CD1c-positive myeloid dendritic cell (primary cell): ENCODE results near the gene DNAH2.
"Not testable (repeated sequence)": the region's sequence is repeated elsewhere in the genome, so short reads cannot be mapped to it uniquely, and the experiment has no call there.

ENCODE experiments used
- DNase-seq: peaks from one replicate; pipeline ENCODE4 v3.0.0-alpha.2; 2016; ENCODE audit errors: extremely low spot score

DNAH2 gene

GRCh38 chr17:7775051-7775450 lies 57.5 kb downstream of the DNAH2 start:
- DNase-seq = peak; percentile 31

DNA sequence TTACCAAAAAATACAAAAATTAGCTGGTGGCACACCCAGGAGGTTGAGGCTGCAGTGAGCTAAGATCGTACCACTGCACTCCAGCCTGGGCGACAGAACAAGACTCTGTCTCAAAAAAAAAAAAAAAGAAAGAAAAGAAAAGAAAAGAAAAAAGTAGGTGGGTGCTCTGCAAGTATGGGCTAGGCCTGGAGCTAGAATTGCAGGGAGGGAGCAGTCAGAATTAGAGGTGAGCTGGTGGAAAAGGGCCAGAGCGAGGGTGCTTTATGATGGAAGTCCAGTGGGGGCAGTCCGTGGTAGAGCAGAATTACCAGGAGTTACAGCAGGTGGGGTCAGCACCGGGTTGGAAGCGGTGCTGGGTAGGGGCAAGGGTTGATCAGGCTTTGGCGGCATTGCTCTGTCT lies 59.5 kb downstream of the DNAH2 start:
- DNase-seq = no peak

DNA sequence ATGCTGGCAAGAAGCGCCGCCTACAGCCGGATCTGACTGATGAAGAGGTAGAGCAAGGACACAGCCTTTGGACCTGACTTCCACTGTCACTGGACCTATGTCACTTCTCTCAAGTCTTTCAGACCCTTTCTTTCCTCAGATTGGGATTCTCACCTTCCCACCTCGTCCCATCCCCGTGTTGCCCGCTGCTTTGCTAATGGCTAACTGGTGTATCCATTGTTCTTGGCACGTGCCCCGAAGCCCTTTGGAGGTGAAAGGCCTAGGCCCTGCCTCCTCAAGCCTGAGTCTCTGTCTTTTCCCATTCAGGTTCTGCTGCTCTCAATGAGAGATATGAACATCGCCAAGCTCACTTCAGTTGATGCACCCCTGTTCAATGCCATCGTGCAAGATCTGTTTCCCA lies 63.2 kb downstream of the DNAH2 start:
- no peak for DNase-seq

GRCh38 chr17:7781429-7781828 lies 63.9 kb downstream of the DNAH2 start:
- no peak for DNase-seq

DNA sequence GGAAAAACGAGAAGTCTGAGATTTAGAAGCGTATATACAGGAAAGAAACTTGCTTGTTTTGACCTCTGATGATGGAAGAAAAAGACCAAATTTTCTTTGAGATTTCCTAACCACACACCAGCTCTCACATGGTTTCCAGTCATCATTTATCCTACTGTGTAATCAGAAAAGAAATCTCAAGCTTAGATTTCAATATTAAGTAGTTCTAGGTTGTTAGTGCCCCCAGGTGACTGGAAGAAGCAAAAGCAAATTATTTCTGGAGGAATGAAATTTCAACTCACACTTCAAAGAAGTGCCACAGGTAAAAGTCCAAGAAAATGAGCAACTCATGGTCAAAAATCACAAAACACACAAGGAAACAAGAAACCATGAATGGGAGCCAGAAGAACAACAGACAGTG lies 64.7 kb downstream of the DNAH2 start:
- DNase-seq = no peak

GRCh38 chr17:7786866-7787265 lies 69.3 kb downstream of the DNAH2 start:
- no peak for DNase-seq

DNA sequence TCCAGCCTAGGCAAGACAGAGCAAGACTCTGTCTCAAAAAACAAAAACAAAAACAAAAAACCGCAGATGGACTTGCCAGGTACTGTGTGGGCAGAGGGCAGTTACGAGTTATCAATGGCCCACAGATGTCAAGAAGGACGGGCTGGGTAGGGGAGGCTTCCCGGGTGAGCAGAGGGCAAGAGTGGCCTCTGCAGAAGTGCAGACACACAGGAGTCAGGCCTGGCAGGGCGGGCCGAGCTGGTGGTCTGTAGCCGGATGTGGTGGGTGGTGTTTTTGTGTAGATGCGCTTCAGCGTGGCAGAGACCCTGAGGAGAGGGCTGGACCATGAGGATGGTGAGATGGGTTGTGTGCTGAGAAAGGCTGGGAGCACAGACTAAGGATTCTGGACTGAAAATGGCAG lies 71.6 kb downstream of the DNAH2 start:
- DNase-seq = no peak

- no peak for DNase-seq
These were observed 72.6 kb downstream of the DNAH2 start for GRCh38 chr17:7790150-7790549.

DNA sequence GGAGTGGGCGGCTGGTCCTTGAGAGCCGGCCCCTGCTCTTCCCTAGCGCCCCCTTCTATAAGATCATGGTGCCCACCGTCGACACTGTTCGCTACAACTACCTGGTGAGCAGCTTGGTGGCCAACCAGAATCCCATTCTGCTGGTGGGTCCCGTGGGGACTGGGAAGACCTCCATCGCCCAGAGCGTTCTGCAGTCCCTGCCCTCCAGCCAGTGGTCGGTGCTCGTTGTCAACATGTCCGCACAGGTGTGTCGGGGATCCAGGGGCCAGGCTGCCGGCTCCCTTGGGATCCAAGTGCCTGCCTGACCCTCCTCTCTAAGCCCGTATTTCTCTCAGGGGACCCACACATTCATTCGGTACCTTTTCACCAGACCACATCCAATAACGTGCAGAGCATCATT lies 75.1 kb downstream of the DNAH2 start:
- no peak for DNase-seq

GRCh38 chr17:7794075-7794663 lies 76.6 kb downstream of the DNAH2 start:
- peak; percentile 9 for DNase-seq

DNA sequence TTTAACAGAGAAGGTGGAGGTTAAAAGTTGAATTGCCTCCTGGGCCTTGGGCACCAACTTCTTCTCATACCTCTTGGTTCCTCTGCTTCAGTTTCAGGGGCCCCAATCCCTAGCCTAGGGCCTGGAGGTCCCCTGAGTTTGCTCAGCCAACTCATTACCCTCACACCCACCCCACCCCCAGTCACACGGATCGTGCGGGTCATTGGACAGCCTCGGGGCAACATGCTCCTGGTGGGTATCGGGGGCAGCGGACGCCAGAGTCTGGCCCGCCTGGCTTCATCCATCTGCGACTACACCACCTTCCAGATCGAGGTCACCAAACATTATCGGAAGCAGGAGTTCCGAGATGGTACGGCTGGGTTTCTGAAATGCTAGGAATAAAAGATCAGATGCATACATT lies 80.4 kb downstream of the DNAH2 start:
- DNase-seq = no peak

GRCh38 chr17:7798839-7799238 lies 81.3 kb downstream of the DNAH2 start:
- DNase-seq = no peak

DNA sequence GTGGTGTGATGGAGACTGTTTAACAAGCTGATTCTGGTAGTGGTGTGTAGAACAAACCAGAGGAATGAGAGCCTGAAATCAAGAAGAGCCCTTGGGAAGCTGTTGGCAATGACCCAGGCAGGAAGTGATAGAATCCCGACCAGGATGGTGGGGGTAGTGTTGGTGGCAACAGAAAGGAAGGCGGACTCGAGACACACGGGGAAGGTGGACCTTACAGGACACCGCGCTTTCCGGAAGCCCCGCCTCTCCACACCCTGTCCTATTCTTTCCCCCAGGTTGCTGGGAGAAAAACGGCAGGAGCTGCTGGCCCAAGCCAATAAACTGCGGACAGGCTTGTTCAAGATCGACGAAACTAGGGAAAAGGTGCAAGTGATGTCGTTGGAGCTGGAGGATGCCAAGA lies 86.4 kb downstream of the DNAH2 start:
- DNase-seq = no peak

GRCh38 chr17:7806587-7806986 lies 89.0 kb downstream of the DNAH2 start:
- DNase-seq = peak; percentile 65

GRCh38 chr17:7807206-7807605 lies 89.7 kb downstream of the DNAH2 start:
- no peak for DNase-seq

GRCh38 chr17:7809086-7809790 lies 91.7 kb downstream of the DNAH2 start:
- no peak for DNase-seq

GRCh38 chr17:7809791-7810343 lies 92.3 kb downstream of the DNAH2 start:
- DNase-seq = not testable (repeated sequence)

DNA sequence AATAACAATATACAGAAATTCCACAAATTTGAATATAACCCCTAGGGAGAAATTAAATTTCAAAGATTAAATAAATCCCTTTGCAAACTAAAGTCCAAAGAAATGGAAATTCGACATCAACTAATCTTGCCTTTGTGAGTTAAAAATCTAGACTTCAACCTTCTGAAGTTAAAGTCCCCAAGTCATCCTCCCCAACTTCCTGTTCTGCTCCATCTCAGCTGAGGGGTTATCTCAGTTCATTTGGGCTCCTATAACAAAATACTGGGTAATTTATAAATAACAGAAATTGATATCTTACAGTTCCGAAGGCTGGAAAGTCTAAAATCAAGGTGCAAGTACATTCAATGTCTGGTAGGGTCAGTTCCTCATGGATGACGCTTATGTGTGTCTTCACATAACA lies 93.7 kb downstream of the DNAH2 start:
- DNase-seq = no peak

DNA sequence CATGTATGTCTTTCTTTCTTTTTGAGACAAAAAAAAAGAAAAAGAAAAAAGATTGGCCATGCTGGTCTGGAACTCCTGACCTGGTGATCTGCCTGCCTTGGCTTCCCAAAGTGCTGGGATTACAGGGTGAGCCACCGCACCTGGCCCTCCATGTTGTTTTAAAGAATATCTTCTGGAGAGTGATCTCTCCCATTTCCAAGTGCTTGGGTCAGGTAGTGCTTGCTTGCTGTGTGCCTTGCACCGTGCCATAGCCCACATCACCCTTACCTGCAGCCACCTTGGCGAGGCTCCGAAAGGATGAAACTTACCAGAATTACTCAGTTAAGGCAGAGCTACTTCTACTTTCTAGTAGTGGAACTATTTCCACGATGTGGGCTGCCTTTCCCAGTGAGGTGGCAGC lies 97.4 kb downstream of the DNAH2 start:
- no peak for DNase-seq

DNA sequence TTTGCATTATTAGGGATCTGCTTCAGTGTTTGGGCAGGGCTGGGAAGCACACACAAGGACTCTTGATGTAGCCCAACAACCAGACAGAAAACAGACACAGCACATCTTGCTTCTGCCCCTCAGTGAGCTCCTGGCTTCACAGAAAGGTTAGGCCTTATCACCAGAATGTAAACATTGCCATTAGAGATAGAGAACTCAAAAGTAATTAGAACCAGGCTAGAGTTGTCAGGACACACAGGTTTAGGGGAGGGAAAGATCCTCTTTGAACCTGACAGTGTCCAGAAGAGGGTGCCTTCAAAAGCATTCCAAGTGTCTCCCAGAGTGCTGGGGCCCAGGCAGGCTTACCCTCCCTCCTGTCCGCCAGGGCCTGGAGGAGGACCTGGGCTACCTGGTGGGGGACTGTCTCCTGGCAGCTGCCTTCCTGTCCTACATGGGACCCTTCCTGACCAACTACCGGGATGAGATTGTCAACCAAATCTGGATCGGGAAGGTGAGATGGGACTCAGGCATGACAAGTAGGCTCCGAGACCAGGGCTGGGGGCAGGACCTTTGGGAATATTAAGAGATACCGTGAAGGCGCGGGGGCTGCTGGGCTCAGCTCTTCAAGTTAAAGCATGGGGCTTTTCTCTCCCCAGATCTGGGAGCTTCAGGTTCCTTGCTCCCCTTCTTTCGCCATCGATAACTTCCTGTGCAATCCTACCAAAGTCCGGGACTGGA lies 99.5 kb downstream of the DNAH2 start:
- DNase-seq = no peak

- no peak for DNase-seq
These were observed 100.1 kb downstream of the DNAH2 start for GRCh38 chr17:7817643-7817964.

- DNase-seq = no peak
These were observed 100.5 kb downstream of the DNAH2 start for GRCh38 chr17:7818026-7818425.
